ENCODE data around the gene CIRBP. TPM values are rescaled to one million over a fixed set of nuclear protein-coding genes. Genes with fewer than 3 reads are reported as not detected.
"Not testable (repeated sequence)": the region's sequence is repeated elsewhere in the genome, so short reads cannot be mapped to it uniquely, and the experiment has no call there.

The CIRBP gene
- total RNA-seq, 2 donors from 2014 or later: 492 to 644 TPM

DNA sequence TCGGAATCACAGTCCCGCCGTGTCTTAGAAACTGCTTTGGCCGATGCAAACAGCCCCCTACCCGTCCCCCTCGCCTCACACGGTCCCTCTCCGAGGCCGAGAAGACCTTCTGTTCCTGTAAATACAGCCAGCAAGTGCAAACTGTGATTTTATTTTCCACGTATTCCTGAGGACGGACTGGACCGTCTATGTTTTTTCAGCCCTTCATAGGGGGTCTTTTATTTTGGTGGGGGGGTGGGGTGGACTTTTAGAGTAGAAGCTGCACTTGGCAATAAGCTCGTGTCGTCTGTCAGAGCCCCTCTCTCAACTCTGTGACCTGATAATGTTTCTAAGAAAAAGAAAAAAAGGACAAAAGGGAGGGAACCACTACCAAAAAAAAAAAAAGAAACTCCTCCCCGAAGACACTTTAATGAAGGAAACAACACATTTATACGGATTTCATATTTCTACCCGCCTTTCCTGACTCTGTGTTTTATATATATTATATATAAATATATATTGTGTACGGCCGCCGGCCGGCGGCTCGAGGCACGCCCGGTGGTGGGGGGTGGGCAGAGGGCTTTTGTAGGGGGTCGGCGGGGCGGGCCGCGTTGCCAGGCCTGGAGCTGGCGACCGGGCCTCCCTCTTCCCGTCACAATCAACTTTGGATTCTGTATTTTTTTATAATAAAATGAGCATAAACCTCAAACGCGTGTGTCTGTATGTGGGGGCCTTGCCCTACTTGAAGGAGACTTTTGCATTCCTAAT lies 31.8 kb downstream of the CIRBP start:
- ATAC-seq (ENCODE audit: insufficient number of reproducible peaks, low FRiP score, low read depth) (no peak), DNase-seq (ENCODE audit: low spot score) (no peak)
- Histone ChIP-seq H3K9me3 (no peaks in the 10 kb centered on the region), H3K4me3 (no peak overlapping the region), H3K27me3 (replicated peaks; ENCODE audit: insufficient read depth) (no peaks in the 10 kb centered on the region), H3K36me3 (no peaks in the 10 kb centered on the region), H3K4me1 (ENCODE audit: control insufficient read depth in 1 of 2, low read depth in 2 of 2) (no peaks in the 10 kb centered on the region), H3K27ac (no peak overlapping the region)
- TF ChIP-seq, protein P1, sequence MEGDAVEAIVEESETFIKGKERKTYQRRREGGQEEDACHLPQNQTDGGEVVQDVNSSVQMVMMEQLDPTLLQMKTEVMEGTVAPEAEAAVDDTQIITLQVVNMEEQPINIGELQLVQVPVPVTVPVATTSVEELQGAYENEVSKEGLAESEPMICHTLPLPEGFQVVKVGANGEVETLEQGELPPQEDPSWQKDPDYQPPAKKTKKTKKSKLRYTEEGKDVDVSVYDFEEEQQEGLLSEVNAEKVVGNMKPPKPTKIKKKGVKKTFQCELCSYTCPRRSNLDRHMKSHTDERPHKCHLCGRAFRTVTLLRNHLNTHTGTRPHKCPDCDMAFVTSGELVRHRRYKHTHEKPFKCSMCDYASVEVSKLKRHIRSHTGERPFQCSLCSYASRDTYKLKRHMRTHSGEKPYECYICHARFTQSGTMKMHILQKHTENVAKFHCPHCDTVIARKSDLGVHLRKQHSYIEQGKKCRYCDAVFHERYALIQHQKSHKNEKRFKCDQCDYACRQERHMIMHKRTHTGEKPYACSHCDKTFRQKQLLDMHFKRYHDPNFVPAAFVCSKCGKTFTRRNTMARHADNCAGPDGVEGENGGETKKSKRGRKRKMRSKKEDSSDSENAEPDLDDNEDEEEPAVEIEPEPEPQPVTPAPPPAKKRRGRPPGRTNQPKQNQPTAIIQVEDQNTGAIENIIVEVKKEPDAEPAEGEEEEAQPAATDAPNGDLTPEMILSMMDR (IDR thresholded peaks at IDR 0.05): no peak

GRCh38 chr19:1302533-1303239 lies 33.6 kb downstream of the CIRBP start:
- no peak for ATAC-seq (ENCODE audit: insufficient number of reproducible peaks, low FRiP score, low read depth)
- no peak overlapping the region for H3K27ac ChIP-seq
- TF ChIP-seq, protein P1 (IDR thresholded peaks at IDR 0.05): no peak

DNA sequence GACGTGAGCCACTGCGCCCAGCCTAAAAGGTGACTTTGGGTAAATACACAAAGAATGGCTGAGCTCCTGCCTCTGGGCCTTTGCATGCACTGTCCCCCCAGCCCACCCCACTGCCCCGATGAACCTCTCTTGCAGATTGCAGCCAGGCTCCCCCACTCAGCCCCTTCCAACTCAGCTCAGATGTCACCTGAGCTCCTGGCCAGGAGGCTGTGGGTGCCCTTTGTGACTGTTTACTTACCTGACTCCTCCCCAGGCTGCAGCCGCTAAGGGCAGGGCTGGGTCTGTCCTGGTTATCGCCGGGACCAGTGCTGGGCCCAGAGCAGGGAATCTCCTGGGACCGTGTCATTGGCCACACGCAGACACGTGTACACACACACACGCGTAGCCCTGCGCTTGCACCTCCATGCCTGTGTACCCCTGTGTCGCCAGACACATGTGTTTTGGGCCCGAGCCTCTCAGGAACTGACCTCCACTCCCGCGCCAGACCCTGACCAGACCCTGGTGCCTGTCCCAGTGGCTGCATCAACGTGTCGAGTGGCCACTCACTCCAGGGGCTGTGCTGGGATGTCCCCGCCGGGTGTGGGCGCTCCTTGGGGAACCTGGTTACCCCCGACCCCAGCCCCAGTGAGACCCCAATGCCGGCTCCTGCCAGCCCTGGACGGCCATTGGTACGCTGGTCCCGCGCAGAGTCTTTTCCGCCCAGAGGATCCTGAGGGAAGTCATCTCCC lies 35.2 kb downstream of the CIRBP start:
- ATAC-seq (ENCODE audit: insufficient number of reproducible peaks, low FRiP score, low read depth) (no peak), DNase-seq (ENCODE audit: low spot score) (no peak)
- TF ChIP-seq, protein P1 (IDR thresholded peaks at IDR 0.05): no peak
- Histone ChIP-seq H3K27me3 (replicated peaks; ENCODE audit: insufficient read depth) (no peaks in the 10 kb centered on the region), H3K27ac (no peak overlapping the region), H3K4me3 (no peak overlapping the region), H3K9me3 (no peaks in the 10 kb centered on the region), H3K4me1 (ENCODE audit: control insufficient read depth in 1 of 2, low read depth in 2 of 2) (no peaks in the 10 kb centered on the region), H3K36me3 (no peaks in the 10 kb centered on the region)

More at GRCh38 chr19:1302533-1303239, 33.6 kb downstream of the CIRBP start:
- Histone ChIP-seq H3K4me3 (no peak overlapping the region), H3K9me3 (no peaks in the 10 kb centered on the region), H3K36me3 (no peaks in the 10 kb centered on the region), H3K27me3 (replicated peaks; ENCODE audit: insufficient read depth) (no peaks in the 10 kb centered on the region), H3K4me1 (ENCODE audit: control insufficient read depth in 1 of 2, low read depth in 2 of 2) (no peaks in the 10 kb centered on the region)
- no peak for DNase-seq (ENCODE audit: low spot score)

DNA sequence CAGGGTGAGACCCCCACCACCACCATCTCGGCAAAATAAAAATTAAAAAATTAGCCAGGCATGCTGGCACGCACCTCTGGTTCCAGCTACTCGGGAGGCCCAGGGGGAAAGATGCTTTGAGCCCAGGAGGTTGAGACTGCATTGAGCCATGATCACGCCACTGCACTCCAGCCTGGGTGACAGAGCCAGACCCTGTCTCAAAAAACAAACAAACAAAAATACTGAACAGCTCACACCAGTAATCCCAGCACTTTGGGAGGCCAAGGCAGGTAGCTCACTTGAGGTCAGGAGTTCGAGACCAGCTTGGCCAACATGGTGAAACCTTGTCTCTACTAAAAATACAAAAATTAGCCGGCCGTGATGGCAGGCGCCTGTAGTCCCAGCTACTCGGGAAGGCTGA lies 36.2 kb downstream of the CIRBP start:
- not testable (repeated sequence) for H3K36me3 ChIP-seq; DNase-seq (ENCODE audit: low spot score); H3K4me3 ChIP-seq; H3K4me1 ChIP-seq (ENCODE audit: control insufficient read depth in 1 of 2, low read depth in 2 of 2); H3K27me3 ChIP-seq (replicated peaks; ENCODE audit: insufficient read depth); ATAC-seq (ENCODE audit: insufficient number of reproducible peaks, low FRiP score, low read depth); H3K9me3 ChIP-seq; H3K27ac ChIP-seq

DNA sequence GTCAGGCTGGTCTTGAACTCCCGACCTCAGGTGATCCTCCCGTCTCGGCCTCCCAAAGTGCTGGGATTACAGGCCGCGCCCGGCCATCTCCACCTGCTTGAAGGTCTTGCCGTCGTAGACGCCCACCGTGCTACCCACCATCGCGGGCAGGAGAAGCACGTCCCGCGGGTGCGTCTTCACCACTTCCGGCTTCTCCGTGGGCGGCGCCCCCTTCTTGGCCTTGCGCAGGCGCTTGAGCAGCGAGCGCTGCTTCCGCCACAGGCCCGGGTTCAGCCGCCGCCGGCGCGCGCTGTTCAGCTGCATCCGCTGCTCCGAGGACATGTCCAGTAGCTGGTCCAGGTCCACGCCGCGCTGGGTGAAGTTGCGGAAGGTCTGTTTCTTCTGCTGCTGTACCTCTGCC lies 38.2 kb downstream of the CIRBP start:
- no peaks in the 10 kb centered on the region for H3K36me3 ChIP-seq
- TF ChIP-seq, protein P1 (IDR thresholded peaks at IDR 0.05): no peak
- no peaks in the 10 kb centered on the region for H3K9me3 ChIP-seq
- no peaks in the 10 kb centered on the region for H3K4me1 ChIP-seq (ENCODE audit: control insufficient read depth in 1 of 2, low read depth in 2 of 2)
- ATAC-seq (ENCODE audit: insufficient number of reproducible peaks, low FRiP score, low read depth) (no peak), DNase-seq (ENCODE audit: low spot score) (no peak)
- no peak overlapping the region for H3K4me3 ChIP-seq
- no peaks in the 10 kb centered on the region for H3K27me3 ChIP-seq (replicated peaks; ENCODE audit: insufficient read depth)
- H3K27ac ChIP-seq: no peak overlapping the region
